ENCODE results near the gene PTPN1.
"Not testable (repeated sequence)": the region's sequence is repeated elsewhere in the genome, so short reads cannot be mapped to it uniquely, and the experiment has no call there.

PTPN1 gene

DNA sequence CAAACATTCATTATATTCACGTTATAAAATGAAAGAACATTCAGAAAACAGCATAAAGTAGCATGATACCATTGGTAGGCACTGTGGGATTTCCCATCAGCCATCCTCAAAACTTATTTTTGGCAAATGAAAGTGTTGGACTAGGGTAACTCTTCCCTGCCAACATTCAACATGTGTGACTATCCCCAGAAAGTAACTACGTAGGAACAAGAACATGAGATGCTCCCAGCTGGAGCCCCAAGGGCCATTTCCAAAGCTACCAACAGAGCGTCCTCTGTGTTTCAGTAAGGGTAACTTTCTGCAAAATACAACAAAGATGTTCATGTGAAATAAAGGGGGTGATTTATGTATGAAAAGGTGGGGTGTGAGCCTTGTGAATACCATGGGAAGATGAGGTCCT lies 28.4 kb upstream of the PTPN1 start:
- no peak for DNase-seq

- DNase-seq: no peak
These were observed 27.7 kb upstream of the PTPN1 start for GRCh38 chr20:50482396-50482981.

DNA sequence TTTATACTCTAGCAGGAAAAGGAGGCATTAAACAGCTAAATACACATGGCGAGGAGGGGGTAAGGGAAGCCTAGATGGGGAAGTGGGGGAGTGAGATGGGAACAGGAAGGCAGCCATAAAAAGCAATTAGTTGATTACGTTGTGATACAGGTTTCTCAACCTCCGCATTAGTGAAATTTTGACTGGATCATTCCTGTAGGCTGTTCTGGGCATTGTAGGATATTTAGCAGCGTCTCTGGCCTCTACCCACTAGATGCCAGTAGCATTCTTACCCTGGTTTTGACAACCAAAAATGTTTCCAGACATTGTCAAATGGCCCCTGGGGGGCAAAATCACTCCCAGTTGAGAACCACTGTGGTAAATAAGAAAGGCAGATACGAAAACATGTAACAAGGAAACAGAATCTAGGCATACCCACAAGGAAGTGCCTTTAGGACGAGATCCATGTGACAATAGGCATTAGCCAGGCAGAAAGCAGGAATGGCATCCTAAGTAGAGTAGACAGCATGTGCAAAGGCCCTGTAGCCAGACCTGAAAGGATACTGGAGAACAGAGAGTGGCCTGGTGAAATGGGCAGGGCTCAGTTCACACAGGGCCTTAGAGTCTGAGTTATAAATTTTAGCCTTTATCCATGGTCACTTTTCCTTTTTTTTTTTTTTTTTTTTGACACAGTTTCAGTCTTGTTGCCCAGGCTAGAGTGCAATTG lies 25.8 kb upstream of the PTPN1 start:
- no peak for DNase-seq

GRCh38 chr20:50487397-50487796 lies 22.8 kb upstream of the PTPN1 start:
- DNase-seq: no peak

DNA sequence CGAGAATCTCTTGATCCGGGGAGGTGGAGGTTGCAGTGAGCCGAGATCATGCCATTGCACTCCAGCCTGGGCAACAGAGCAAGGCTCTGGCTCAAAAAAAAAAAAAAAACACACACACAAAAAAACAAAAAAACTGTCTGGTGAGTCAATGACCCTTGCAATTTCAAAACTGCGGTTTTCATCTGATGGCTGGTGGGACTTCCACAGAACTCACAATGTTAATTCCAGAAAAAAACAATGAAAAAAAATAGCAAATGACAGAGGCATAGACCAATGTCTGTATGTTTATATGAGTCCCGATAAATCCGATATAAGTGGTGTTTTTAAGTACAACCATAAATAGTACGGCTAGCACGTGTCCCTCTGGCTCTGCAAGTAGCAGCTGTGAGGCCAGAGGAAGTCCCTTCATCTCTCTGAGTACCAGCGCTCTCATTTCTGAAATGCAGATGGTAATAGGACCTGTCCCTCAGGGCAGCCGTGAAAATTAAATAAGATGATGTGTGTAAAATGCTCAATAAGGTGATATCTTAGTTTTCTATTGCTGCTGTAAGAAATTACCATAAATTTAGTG lies 21.9 kb upstream of the PTPN1 start:
- no peak for DNase-seq

DNA sequence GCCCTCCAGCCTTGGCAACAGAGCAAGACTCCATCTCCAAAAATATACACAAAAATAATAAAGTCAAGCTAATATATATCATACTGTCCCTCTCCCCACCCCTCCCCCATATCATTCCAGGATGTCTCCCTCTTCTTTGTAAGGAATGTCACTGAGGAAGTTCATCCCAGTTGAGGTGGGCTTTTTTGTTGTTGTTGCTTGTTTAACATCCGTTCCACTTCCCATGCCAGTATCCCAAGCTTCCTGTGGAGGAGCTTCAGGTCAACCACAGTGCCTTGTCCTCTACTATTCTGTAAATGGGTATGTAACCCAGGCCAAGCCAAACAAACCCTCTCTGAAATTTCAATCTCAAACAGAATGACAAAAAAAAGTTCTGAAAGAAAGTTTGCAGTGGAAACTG lies 19.0 kb upstream of the PTPN1 start:
- DNase-seq: no peak

- no peak for DNase-seq
These were observed 18.1 kb upstream of the PTPN1 start for GRCh38 chr20:50491926-50492634.

DNA sequence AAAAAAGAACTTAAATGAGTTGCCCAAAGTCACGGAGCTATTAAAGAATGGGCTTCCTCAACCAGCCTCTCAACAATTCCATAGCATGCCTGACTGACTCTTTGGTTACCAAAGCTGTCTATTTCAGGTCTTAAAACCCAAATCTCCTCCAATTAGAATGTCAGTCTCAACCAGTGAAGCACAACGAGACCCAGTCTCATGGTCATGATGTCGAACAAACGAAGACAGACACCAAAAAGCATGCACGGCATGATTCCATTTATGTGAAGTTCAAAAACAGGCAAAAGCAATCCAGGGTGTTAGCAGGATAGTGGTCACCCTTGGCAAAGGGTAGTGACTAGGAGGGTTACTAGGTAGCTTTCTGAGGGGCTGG lies 16.3 kb upstream of the PTPN1 start:
- no peak for DNase-seq

DNA sequence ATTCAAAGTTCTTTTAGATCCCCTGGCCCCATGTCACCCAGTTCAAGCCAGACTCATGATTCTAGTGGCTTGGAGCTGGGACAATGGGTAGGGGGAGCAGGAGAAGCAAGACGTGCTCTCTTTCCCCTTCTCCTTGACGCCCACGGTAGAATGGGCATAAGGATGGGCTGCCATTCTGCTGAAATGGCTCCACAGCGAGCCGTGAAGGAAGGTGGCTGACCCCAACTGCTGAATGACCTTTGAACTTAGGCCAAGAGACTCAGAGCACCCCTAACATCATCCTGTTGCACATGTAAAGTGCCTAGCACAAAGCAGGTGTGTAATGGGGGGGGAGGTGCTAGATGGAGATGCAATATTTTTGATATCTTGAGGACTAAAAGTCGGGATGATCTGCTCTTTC lies 15.8 kb upstream of the PTPN1 start:
- DNase-seq: no peak

DNA sequence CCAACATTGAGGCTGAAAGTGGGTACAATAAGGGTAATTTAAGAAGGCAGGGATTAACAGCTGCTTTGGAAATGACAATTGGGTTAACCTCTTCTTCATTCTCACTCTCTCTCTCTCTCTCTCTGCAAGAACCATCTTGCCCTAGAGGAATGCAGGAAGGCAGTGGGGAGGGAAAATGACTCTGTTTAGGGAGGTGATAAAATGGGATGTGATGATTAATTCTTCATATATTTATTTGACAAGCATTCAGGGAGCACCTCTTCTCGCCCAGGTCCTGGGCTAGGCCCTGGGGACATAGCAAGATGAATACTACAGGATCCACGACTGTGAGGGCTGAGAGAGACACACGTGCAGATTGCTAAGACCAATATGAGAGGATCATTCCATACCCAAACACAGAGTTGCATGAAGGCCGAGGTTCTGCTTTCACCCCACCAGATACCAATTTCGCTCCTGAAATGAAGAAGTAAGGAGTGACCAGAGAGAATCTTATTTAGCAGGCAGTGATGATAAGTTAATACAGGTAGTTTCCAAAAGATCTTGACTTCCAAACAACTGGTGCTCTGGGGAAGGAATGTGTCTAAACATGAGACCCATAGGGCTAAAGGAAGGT lies 13.3 kb upstream of the PTPN1 start:
- peak; percentile 37 for DNase-seq

GRCh38 chr20:50498071-50498776 lies 12.0 kb upstream of the PTPN1 start:
- peak; percentile 62 for DNase-seq

- no peak for DNase-seq
These were observed 10.2 kb upstream of the PTPN1 start for GRCh38 chr20:50499938-50500337.

GRCh38 chr20:50501972-50502745 lies 8.0 kb upstream of the PTPN1 start:
- DNase-seq: no peak

GRCh38 chr20:50504231-50504823 lies 5.9 kb upstream of the PTPN1 start:
- peak; percentile 44 for DNase-seq

- no peak for DNase-seq
These were observed 4.0 kb upstream of the PTPN1 start for GRCh38 chr20:50506270-50506579.

GRCh38 chr20:50507745-50508144 lies 2.4 kb upstream of the PTPN1 start:
- DNase-seq: not testable (repeated sequence)

- no peak for DNase-seq
These were observed 1.9 kb upstream of the PTPN1 start for GRCh38 chr20:50508171-50508755.

DNA sequence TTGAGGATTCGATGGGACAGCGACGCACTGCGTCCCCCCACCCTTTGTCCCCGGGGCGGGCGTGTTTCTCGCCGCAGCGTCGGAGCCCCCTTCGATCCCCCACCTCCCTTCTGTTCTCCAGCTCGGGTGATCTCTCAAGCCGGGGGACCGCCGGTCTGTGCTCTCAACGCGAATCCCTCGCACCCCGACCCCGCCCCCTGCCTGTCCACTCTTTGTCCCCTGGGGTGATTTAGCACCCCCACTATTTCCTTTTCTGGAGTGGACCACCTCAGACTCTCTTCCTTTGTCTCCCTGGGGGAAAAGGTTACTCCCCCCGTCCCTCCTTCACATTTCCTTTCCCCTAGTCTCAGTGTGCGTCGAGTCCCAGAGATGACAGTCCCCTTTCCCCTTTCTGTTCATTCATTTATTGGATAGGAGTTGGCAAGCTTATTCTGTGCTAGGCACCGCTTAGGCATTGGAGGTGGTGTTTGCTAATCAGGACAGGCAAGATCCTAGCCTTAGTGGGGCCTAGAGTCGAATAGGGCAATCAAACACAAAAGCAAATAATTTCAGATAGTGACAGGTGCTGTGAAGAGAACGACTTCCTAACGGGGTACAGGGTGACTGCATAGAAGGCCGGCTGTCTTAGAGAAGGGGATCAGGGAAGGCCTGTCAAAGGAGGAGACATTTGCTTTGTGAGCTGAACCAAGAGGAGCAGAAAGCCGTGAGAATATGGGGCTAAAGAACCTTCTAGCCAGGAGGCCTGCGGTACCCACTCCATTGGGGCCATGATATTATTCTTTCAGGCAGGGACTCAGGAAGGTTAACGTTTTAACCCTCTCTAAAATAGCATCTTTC lies 741 bp downstream of the PTPN1 start:
- no peak for DNase-seq

- no peak for DNase-seq
These were observed 2.1 kb downstream of the PTPN1 start for GRCh38 chr20:50512323-50512722.

Data from fibroblast of skin of scalp (primary cell).